ENCODE measurements around the gene PTGES3.
"Not testable (repeated sequence)": the region's sequence is repeated elsewhere in the genome, so short reads cannot be mapped to it uniquely, and the experiment has no call there.

Gene PTGES3, protein sequence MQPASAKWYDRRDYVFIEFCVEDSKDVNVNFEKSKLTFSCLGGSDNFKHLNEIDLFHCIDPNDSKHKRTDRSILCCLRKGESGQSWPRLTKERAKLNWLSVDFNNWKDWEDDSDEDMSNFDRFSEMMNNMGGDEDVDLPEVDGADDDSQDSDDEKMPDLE

DNA sequence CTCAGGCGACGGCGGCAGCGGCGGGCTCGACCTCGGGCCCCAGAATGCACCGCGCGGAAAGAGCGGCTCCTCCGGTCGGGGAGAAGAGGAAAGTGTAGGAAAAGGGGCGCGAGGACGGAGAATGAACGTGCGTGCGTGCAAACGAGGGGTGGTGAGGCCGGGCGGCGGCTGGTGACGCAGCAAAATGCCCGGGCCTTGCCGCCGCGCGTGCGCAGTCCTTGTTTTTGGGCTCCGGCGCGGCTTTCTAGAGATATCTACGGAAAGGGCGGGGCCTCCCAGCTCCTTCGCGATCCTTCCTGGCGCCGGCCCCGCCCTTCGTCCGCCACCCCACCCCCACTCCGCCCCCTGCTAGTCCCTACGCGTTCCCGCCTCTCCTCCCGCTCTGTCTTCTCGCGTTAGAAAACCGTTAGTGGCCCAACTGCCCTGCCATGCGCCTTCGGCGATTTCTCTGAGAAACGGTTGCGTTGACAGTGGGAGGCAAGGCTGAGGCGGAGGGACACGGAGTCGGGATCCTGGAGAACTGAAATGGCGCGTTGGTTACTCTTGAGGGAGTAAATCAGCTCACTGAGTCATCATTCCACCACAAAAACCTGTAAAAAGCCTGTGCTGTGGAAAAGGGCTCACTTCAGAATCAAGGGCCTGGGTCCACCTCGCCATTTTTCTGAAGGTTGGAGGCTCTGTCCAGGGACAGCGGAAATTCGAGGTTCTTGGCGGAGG is at the start of gene PTGES3:
Gene PTGES3, minus strand, starts transcription at position 156 of the 717 bp plus-strand sequence. CDS start 285 bp downstream, outside the sequence.
- H3K4me3 ChIP-seq (ENCODE audit: low read depth, low read length), result peak within 1 kb of the TSS; percentile 91
- TF ChIP-seq, protein P1, sequence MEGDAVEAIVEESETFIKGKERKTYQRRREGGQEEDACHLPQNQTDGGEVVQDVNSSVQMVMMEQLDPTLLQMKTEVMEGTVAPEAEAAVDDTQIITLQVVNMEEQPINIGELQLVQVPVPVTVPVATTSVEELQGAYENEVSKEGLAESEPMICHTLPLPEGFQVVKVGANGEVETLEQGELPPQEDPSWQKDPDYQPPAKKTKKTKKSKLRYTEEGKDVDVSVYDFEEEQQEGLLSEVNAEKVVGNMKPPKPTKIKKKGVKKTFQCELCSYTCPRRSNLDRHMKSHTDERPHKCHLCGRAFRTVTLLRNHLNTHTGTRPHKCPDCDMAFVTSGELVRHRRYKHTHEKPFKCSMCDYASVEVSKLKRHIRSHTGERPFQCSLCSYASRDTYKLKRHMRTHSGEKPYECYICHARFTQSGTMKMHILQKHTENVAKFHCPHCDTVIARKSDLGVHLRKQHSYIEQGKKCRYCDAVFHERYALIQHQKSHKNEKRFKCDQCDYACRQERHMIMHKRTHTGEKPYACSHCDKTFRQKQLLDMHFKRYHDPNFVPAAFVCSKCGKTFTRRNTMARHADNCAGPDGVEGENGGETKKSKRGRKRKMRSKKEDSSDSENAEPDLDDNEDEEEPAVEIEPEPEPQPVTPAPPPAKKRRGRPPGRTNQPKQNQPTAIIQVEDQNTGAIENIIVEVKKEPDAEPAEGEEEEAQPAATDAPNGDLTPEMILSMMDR (IDR thresholded peaks at IDR 0.05; ENCODE audit: low read depth, low read length, missing control alignments), result no peak

DNA sequence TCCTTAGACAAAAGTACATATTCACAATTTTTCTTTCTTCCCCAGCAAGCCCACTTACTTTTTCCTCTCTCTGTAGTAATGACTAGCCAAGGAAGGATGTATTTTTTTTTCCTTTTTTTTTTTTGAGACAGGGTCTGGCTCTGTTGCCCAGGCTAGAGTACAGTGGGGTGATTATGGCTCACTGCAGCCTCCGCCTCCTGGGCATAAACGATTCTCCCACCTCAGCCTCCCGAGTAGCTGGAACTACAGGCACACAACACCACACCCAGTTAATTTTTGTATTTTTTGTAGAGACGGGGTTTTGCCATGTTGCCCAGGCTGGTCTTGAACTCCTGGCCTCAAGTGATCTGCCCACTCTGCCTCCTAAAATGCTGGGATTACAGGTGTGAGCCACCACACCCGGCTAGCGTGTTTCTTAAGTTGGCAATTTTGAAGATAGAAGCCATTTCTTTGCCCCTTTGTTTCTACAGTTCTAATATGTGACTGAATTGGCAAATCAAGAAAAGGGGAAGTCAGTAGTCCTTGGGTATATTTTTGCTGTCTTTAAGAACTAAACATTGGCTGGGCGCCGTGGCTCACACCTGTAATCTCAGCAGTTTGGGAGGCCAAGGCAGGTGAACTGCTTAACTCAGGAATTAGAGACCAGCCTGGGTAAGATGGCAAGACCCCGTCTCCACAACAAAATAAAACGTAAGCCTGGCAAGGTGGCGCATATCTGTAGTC is 40.2 kb upstream of the PTGES3 start:
- TF ChIP-seq, protein P1 (IDR thresholded peaks at IDR 0.05; ENCODE audit: low read depth, low read length, missing control alignments), result no peak
- no peak for DNase-seq (ENCODE audit: low read depth)
- H3K4me3 ChIP-seq (ENCODE audit: low read depth, low read length), result no peak overlapping the region

More for the DNA sequence above, at the start of gene PTGES3:
- peak; percentile 92 for DNase-seq (ENCODE audit: low read depth)

DNA sequence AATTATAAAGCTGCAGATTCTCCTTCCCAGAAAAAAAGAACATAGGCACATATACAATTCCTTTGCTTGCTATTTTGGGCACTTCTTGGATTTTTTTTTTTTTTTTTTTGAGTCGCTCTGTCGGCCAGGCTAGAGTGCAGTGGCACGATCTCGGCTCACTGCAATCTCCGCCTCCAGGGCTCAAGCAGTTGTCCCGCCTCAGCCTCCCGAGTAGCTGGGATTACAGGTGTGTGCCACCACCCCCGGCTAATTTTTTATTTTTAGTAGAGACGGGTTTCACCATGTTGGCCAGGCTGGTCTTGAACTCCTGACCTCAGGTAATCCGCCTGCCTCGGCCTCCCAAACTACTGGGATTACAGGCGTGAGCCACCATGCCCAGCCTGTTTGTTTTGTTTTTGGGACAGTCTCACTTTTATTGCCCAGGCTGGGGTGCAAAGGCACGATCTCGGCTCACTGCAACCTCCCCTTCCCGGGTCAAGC is 38.2 kb upstream of the PTGES3 start:
- not testable (repeated sequence) for DNase-seq (ENCODE audit: low read depth); H3K4me3 ChIP-seq (ENCODE audit: low read depth, low read length)

DNA sequence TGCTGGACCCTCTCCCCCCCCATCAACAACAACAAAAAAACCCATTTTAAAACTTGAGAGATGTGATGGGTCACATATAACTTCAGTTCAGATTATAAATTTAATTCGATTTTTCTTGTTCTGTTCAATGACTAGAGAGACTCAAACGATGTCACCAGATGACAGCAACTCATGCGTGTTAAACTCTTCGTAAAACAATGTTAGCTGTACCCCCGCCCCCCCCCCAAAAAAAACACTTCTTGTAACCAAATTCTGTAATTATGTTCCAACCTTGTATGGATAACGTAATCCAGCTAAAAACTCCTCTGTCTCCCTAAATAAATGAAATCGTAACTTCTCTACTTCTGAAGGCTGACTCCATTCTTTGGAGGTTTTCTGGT is 37.6 kb upstream of the PTGES3 start:
- no peak for DNase-seq (ENCODE audit: low read depth)
- H3K4me3 ChIP-seq (ENCODE audit: low read depth, low read length), result peak overlapping the region; percentile 96
- TF ChIP-seq, protein P1 (IDR thresholded peaks at IDR 0.05; ENCODE audit: low read depth, low read length, missing control alignments), result no peak

DNA sequence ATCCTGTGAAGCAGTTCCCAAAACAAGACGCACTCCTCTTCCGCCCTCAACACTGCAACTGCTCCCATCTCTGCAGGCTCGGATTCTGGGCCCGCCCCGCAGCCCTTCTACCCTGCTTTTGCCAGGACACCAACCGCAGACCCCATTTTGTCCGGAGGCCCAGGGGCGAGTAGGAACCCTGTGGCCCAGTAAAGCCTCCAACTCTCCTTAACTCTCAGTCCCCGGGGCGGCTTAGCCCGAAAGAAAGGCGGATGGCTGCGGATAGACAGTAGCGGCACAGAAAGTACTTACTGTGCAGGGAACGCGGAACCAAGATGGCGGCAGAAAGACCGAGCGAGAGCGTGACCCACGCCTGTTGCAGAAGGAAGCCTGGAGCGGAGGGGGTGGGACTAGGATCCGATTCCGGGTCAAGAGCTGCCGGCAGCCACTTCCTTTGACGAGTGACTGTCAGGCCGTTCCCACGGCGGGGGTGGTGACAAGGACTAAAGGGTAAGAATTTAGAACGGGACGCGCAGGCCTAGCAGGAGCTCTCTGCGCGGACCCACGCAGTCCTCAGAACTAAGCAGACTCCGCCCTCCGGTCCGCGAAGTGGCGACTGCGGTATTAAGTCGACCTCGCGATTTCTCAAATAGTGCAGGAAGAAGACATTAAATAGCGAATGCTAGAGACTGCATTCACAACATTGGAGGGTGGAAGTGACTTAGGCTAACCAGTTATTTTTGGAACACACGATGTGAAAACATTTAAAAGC is 37.1 kb upstream of the PTGES3 start, which contains the start of gene NACA:
Gene NACA, minus strand, starts transcription at position 328 of the 751 bp plus-strand sequence. CDS start 778 bp downstream, outside the sequence.
- peak within 1 kb of the TSS; percentile 96 for H3K4me3 ChIP-seq (ENCODE audit: low read depth, low read length)
- TF ChIP-seq, protein P1 (IDR thresholded peaks at IDR 0.05; ENCODE audit: low read depth, low read length, missing control alignments), result no peak
- peak; percentile 97 for DNase-seq (ENCODE audit: low read depth)

DNA sequence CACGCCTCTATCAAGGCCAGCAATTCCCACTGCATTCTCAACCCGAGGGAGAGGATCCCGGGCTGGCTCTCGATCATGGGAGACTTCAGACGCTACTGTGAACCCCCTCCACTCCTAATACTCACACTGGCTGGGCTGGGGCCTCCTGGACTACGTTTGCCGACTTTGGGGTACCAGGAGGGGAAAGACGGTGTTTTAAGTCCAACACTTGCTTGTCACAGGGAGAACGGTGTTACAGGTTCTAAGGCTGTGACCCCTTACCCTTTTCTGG is 36.6 kb upstream of the PTGES3 start:
- TF ChIP-seq, protein P1 (IDR thresholded peaks at IDR 0.05; ENCODE audit: low read depth, low read length, missing control alignments), result no peak
- DNase-seq (ENCODE audit: low read depth), result no peak

More for the DNA sequence above, 36.6 kb upstream of the PTGES3 start:
- H3K4me3 ChIP-seq (ENCODE audit: low read depth, low read length), result peak overlapping the region; percentile 96
